HG03442 (cell line): ENCODE data around the gene OR2A1.
"Not testable (repeated sequence)": the region's sequence is repeated elsewhere in the genome, so short reads cannot be mapped to it uniquely, and the experiment has no call there.

ENCODE experiments used
- ATAC-seq: cut with Tn5 transposase; IDR thresholded peaks from one replicate; pipeline ENCODE4 v1.9.1; 2021; ENCODE audit warnings: mild to moderate bottlenecking, moderate library complexity; ENCODE audit not compliant: unreplicated experiment

Gene OR2A1

DNA sequence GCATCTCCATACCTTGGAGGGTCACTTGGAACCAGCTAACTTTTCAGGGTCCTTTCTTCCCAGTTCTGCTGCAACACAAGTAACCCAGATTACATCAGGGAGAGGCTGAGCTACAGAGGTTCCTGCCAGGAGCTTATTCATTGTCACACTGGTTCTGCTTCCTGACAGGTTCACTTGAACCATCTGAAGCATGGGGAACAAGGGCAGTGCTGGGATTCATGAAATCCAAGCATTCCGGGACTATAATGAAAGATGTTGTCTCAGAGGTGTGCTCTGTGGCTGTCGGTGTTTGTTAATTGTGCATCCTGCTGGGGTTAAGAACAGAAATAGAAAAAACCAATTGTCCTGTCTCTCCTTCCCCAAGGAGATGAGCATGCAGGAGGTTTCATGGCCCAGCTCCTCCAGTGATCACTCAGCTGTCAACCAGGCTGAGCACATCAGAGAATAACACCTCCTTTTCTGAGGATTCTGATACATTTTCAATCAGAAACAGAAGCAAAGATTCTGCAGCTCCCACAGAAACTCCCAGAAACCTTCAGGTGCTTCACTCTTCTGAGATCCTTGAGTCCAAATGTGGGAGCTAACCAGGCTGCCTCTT is at the start of gene OR2A1:
Gene OR2A1 (plus strand): TSS at position 548 of the 598 bp plus-strand sequence. CDS start 5,706 bp downstream, outside the sequence.
- ATAC-seq, result not testable (repeated sequence)

- ATAC-seq, result not testable (repeated sequence)
Observed at GRCh38 chr7:144264692-144265091, 47.5 kb upstream of the OR2A1 start, which contains the start of gene OR2A7. Gene OR2A7 (minus strand): TSS chr7:144264792. CDS start chr7:144259628, 5,164 bp downstream.

DNA sequence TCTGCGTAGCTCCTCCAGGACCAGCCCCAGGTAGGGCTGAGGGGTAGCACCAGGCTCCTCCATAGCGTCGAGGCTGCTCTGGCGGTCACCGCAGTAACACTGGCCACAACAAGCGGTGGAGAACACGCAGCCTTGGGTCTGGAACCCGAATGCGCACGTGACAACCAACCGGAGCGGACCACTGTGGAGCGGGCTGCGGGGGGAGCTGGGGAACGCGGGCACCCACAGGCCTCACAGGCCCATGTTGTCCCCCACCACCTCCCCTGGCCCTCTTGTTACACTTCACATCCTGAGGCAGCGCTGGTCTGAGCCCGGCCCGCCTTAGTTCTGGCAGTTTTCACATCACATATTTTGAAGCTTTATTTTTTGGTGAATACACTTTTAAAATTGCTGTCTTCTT is 43.0 kb upstream of the OR2A1 start, which contains the start of gene CTAGE8:
Gene CTAGE8 (minus strand): TSS at position 101 of the 400 bp plus-strand sequence. CDS start 38 bp downstream, at position 63.
- ATAC-seq, result not testable (repeated sequence)

- ATAC-seq, result not testable (repeated sequence)
Observed at GRCh38 chr7:144275281-144275680, 36.9 kb upstream of the OR2A1 start.

- not testable (repeated sequence) for ATAC-seq
Observed at GRCh38 chr7:144280010-144280409, 32.2 kb upstream of the OR2A1 start.

GRCh38 chr7:144281981-144282380 is 30.2 kb upstream of the OR2A1 start:
- ATAC-seq, result not testable (repeated sequence)

DNA sequence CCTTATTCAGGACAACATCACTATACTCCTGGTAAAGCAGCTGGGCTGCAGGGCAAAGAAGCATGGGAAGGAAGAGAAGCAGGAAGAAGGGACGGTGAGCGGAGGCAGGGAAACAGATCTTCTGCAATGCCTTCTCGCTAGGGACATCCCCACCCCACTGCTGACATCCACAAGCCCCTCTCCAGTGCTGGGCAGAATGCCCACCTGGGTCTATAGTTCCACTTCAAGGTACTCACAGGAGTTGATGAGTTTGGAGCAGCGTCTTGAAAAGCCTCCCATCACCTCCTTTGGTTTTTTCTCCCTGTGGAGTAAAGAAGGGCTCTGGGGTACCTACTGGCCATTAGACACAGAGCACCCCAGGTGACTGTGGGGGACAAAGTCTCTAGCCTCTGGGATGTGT is 29.7 kb upstream of the OR2A1 start:
- ATAC-seq, result not testable (repeated sequence)

GRCh38 chr7:144283716-144284115 is 28.5 kb upstream of the OR2A1 start:
- ATAC-seq, result not testable (repeated sequence)

GRCh38 chr7:144287171-144287784 is 24.9 kb upstream of the OR2A1 start:
- ATAC-seq, result not testable (repeated sequence)

GRCh38 chr7:144291607-144292006 is 20.6 kb upstream of the OR2A1 start:
- ATAC-seq, result not testable (repeated sequence)

- ATAC-seq, result not testable (repeated sequence)
Observed at GRCh38 chr7:144292384-144293161, 19.6 kb upstream of the OR2A1 start.

DNA sequence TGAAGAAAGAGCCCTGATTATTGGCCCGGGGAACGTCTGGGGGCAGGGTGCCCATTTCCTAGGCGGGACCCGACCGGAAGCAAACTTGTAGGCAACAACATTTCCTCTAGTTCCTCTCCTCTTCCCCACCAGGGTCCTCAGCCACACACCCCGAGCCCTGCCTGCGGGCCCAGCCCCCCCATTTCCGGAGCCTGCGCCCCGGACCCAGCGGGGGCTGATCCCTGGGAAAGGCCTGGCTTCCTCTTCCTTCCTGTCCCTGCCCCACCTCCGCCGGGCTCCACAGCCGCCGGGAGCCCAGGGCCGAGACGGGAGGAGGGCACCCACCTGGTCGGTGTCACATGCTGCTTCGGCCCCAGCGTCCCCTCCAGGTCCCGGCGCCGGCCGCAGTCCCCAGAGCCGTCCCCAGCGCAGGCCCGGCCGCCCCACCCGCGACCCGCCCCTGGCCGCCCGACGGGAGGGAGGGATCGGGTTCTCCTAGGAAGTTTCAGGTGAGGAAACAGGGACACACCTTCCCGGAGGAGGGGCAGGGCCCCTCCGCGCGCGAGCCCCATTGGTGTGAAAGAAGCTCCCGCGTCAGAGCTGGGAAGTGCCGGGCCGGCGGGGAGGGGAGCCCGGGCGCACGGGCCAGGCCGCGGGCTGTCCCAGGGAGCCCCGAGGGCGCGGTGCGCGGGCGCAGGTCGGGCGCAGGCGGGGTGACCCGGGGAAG is 18.3 kb upstream of the OR2A1 start:
- ATAC-seq, result peak; percentile 74

DNA sequence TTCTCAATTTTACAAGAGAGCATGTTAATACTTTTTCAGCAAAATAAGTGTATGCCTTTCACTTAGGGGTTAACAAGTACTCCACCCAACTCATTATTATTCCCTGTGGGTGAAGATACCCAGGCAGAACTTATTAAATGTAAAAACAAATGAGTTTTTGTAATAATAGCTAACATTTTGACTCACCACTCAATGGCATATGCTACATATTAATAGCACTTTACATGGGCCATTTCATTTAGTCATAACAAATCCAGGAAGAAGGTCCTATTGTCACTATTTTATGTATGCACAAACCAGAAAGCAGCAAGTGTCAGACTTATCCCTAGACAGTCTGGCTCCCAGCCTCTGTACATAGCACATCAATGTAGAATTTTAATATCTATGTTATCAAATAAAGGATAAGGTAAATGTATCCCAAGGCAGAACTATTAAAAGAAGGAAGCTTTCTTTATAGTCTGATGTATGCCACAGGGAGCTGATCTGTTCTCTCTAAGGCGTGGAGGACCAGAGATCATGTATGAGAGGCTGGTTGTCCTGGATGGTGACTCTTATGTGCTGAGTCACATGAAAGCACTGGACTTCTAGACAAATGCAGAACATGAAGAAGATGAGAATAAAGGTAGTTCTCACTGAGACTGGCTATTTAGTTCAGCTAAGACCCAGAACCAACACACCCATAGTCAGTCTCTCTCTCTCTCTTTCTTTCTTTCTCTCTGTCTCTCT is 9.5 kb upstream of the OR2A1 start:
- ATAC-seq, result not testable (repeated sequence)

GRCh38 chr7:144303607-144304006 is 8.6 kb upstream of the OR2A1 start:
- ATAC-seq, result not testable (repeated sequence)

- not testable (repeated sequence) for ATAC-seq
Observed at GRCh38 chr7:144305156-144305555, 7.1 kb upstream of the OR2A1 start.

DNA sequence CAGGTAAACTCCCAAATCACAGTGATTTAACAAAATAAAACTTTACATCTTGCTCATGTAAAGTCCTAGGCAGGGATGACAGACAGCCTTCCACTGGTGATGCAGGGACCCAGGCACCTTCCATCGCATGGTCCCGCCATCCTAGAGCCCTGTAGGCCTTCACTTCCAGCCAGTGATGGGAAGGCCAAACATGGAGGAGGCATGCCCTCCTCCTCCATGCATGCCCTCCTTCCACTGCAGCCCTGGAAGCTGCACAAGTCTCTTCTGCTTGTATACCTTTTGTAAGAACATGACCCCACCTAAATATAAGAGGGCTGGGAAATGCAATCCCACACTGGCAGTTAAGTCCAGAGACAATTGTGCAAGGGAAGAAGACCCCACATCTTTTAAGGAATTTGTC is 2.5 kb upstream of the OR2A1 start:
- ATAC-seq, result not testable (repeated sequence)

DNA sequence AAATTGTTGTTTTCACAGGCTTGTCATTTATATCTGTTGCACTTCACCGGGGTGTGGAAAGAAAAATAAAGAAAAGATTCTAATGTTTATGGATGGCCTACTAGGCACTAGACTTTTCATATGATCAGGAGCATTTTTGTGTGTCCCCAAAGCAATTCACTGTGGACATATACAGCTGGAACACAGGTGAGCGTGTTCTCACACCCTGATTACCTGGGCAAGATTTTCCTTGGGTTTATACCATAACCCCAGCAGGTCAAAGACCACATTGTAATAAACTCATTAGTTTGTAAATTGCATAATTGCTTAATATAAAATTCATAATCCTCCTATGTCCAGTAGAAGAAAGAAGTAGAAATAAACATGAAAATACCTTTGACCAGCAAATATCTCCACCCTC is 1.0 kb upstream of the OR2A1 start:
- not testable (repeated sequence) for ATAC-seq

GRCh38 chr7:144317537-144317936 is 5.3 kb downstream of the OR2A1 start:
- not testable (repeated sequence) for ATAC-seq

- not testable (repeated sequence) for ATAC-seq
Observed at GRCh38 chr7:144319547-144319946, 7.3 kb downstream of the OR2A1 start.

DNA sequence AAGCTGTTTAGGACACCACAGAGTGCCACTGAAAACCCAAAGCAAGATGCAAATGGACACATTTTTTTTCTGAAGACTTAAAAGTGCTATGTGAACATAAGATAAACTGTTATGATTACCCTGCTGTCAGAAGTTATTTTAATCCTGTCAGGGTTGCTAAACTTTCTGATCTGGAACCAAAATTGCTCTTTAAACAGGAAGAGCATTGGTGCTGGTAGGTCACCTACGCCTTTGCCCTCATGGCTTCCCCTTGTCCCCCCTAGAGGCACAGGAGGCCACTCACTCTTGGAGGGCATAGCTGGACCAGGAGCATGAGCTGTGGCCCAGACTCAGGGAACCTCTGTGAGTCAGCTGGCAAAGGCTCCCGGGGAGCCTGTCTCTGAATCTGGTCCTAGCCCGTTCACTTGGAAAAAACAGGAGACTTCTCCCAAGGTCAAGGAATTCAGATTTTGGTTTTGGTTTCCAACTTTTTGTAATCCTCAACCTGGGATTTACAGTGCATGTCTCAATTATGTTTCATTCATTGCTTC is 9.5 kb downstream of the OR2A1 start:
- not testable (repeated sequence) for ATAC-seq
